ENCODE results near the gene SAP30BP.

SAP30BP gene

GRCh38 chr17:75739174-75739573, 72.0 kb downstream of the SAP30BP start:
- no peak for DNase-seq (ENCODE audit: low read depth in 2 of 2)

GRCh38 chr17:75739801-75740200, 72.7 kb downstream of the SAP30BP start:
- no peak for DNase-seq (ENCODE audit: low read depth in 2 of 2)

- no peak for DNase-seq (ENCODE audit: low read depth in 2 of 2)
Measured at GRCh38 chr17:75740215-75740614, 73.1 kb downstream of the SAP30BP start.

- DNase-seq (ENCODE audit: low read depth in 2 of 2) = no peak
Measured at GRCh38 chr17:75740631-75741077, 73.5 kb downstream of the SAP30BP start.

GRCh38 chr17:75742337-75742736, 75.2 kb downstream of the SAP30BP start:
- DNase-seq (ENCODE audit: low read depth in 2 of 2) = no peak

- no peak for DNase-seq (ENCODE audit: low read depth in 2 of 2)
Measured at GRCh38 chr17:75743625-75744206, 76.6 kb downstream of the SAP30BP start.

- DNase-seq (ENCODE audit: low read depth in 2 of 2) = no peak
Measured at GRCh38 chr17:75748706-75749105, 81.6 kb downstream of the SAP30BP start.

GRCh38 chr17:75749545-75750389, 82.6 kb downstream of the SAP30BP start:
- DNase-seq (ENCODE audit: low read depth in 2 of 2) = peak; percentile 73 to 74

GRCh38 chr17:75750661-75751423, 83.7 kb downstream of the SAP30BP start:
- DNase-seq (ENCODE audit: low read depth in 2 of 2) = no peak

- DNase-seq (ENCODE audit: low read depth in 2 of 2) = no peak
Measured at GRCh38 chr17:75751676-75752404, 84.7 kb downstream of the SAP30BP start.

GRCh38 chr17:75752405-75752709, 85.2 kb downstream of the SAP30BP start:
- no peak for DNase-seq (ENCODE audit: low read depth in 2 of 2)

GRCh38 chr17:75752802-75753513, 85.8 kb downstream of the SAP30BP start:
- DNase-seq (ENCODE audit: low read depth in 2 of 2) = no peak

GRCh38 chr17:75753514-75754377, 86.6 kb downstream of the SAP30BP start:
- DNase-seq (ENCODE audit: low read depth in 2 of 2) = peak; percentile 62 to 64

GRCh38 chr17:75754378-75755204, 87.5 kb downstream of the SAP30BP start:
- DNase-seq (ENCODE audit: low read depth in 2 of 2) = no peak

- no peak for DNase-seq (ENCODE audit: low read depth in 2 of 2)
Measured at GRCh38 chr17:75755205-75755901, 88.2 kb downstream of the SAP30BP start.

- no peak for DNase-seq (ENCODE audit: low read depth in 2 of 2)
Measured at GRCh38 chr17:75755990-75756389, 88.9 kb downstream of the SAP30BP start.

GRCh38 chr17:75756451-75757085, 89.4 kb downstream of the SAP30BP start:
- DNase-seq (ENCODE audit: low read depth in 2 of 2) = no peak

- no peak for DNase-seq (ENCODE audit: low read depth in 2 of 2)
Measured at GRCh38 chr17:75757086-75757681, 90.0 kb downstream of the SAP30BP start.
